HS-5 (cell line): ENCODE measurements around the gene TERB1.
"Not testable (repeated sequence)": the region's sequence is repeated elsewhere in the genome, so short reads cannot be mapped to it uniquely, and the experiment has no call there.

Experiments used
- DNase-seq: peaks from one replicate; pipeline ENCODE4 v3.0.0-alpha.2; 2012; ENCODE audit warnings: low read depth

Gene TERB1

DNA sequence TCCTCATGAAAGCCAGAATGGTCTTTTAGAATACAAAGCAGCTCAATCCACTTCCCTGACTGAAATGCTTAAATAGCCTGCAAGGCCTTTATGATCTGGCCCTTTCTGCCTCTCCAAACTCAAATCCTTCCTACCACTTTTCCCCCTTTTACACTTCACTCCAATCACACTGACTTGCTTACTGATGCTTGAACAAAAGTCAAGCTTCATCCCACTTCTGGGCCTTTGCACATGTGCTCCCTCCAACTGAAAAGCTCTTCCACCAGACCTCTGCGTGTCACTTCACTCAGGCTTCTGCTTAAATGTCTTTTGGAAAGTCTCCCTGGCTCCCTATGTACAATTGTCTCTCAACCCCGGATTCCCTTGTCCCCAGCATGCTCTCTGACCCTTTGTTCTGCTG is 13.3 kb upstream of the TERB1 start:
- no peak for DNase-seq

DNA sequence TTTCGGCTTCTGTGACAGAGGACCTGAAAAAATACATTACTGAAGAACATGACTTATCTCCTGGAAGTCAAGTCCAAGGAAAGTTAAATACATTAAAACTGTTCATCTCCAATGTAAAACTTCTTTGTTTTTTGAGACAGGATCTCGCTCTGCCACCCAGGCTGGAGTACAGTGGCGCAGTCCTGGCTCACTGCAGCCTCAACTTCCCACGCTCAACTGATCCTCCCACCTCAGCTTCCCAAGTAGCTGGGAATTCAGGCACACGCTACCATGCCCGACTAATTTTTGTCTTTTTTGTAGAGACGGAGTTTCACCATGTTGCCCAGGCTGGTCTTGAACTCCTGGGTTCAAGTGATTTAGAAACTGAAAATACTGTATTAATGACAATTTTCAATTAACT is 9.7 kb upstream of the TERB1 start:
- no peak for DNase-seq

DNA sequence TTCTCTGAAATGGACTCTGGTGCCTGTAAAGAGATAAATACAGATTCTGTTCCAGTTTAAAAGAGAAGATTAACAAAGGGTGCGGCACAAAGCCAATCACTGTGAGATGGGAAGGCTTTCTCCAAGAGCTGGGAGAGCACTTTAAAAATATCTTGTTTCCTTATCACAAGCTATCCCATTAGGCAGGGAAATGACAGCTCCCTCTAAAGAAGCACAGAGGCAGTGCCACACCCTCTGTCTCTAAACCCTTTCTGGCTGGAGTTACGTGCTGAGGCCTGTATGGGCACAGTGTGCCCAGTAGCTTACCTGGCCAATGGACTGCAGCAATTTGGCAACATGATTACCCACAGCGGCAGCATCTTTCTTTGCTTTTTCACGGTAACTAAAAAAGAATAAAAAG is 9.0 kb upstream of the TERB1 start:
- no peak for DNase-seq

DNA sequence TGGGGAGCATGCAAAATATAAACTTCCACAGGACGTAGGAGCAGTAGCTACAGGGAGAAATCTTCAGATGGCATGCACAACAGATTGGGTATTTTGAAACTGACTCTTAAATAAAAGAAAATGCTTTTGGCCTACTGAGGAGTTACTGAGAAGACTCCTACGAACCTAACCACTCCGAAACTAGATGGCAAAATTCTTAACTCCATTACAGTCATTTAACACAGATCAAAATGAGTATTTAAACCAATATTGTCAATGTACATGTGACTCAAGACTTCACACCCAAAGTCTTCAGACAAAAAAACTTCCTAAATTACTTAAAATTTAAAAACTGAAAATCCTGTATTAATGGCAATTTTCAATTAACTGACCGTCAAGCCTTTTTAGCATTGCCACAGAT is 8.4 kb upstream of the TERB1 start:
- DNase-seq = no peak

DNA sequence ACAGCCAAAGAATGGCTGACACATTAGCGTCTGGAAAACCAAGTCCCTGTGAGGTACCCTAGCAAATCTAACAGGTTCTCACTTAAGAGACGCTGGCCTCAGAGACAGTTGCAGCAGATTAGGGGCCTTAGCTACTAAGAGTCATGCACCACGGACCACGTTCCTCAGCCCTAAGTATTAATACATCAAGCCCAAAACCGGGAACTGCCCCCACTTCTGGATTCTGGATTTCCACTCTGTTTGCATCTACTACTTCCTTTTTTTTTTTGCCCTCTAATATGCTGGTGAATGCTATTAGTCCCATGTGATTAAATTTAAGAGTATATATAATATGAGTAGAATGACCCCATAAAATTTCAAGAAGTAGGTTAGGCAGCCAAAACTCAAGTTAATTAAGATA is 775 bp upstream of the TERB1 start:
- no peak for DNase-seq

DNA sequence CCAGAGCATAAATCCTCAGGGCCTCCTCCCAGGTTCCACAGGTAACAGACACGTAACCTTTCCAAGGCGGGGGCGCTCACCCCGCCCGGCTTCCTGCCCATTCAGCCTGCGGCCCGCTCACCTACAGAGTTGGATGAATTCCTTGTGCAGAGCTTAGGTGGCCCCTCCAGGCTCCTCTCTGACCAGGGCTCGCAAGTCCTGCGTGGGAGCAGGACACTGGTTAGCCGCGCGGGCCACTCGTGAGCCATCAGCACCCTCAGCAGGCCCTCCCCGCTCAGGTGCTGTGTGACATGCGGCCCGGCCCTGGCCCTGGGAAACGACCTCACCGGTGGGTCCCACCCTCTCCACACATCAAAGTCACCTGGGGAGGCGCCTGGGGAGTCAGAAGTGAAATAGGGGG is 528 bp downstream of the TERB1 start:
- no peak for DNase-seq

DNA sequence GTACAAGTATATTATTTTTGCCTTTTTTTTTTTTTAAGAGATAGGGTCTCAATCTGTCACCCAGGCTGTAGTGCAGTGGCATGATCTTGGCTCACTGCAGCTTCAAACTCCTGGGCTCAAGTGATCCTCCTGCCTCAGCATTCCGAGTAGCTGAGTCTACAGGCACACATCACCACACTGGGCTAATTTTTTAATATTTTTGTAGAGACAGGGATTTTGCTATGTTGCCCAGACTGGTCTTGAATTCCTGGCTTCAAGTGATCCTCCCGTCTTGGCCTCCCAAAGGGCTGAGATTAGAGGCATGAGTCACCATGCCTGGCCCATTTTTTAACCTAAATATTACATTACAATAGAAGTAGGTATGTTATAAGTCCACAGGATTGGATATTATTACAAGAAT is 3.2 kb downstream of the TERB1 start:
- peak; percentile 8 for DNase-seq

DNA sequence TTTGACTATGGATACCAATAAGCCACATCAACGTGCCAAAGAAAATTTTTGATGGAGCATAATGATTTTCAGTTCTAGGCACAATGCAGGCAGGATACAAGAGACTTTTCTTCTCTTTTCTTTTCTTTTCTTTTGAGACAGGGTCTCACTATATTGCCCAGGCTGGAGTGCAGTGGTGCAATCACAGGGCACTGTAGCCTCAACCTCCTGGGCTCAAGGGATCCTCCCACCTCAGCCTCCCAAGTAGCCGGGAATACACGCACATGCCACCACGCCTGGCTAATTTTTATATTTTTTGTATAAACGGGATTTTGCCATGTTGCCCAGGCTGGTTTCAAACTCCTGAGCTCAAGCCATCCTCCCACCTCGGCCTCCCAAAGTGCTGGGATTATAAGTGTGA is 7.4 kb downstream of the TERB1 start:
- DNase-seq = not testable (repeated sequence)

DNA sequence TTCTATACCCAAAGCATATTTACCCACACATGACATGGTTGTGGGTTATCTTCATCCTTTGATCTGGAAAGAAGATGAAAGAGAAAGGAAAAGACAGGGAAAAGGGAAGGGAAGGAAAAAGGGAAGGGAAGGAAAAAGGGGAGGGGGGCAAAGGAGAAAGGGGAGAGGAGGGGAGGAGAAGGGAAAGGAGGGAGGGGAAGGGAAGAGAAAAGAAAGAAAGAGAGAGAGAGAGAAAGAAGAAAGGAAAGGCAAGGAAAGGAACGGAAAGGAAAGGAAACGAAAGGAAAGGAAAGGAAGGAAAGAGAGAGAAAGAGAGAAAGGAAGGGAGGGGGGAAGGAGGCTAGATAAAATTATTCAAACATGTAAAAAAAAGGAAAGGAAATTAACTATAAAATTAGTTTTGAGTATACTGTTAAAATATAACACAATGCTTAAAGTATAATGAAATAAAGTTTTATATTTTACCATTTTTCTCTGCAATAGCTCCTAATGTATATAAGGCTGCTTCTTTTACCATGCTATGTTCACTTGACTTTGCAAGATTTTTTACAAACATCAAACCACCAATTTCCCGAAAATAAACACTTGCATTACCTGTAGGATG is 11.2 kb downstream of the TERB1 start:
- no peak for DNase-seq

DNA sequence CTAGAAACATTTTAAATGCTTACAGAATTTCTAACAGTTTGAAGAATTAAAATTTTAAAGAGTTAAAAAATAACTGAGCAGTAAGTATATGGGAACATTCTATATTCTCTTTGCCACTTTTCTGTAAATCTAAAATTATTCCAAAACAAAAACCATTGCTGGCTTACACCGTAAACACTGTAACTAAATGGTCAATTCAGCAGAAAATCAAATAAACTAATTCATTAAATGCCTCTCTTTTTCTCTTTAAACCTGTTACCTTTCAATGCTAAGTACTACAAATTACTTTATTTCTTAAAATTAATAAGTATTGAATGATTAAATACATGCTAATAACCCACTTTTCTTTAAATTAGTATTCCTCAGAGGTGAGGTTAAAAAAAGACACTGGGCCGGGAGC is 14.0 kb downstream of the TERB1 start:
- DNase-seq = no peak

DNA sequence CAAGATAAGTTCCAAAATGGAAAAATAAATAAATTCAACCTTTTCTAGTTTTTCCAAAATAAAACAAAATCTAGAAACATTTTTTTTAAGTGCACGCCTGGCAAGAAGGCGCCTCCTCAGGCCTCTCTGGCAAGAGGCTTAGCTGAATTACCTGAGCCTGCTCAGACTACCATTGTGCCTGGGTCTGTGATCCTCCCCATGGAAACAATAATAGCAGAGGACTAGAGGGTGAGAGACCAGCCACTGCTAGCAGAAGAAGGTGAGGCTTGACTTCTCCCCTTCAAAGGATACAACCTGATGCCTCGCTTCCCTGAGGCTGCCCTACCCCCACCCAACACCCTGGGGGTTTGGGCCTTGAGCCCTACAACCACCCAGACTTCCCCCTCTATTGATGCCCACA is 14.8 kb downstream of the TERB1 start:
- DNase-seq = no peak

DNA sequence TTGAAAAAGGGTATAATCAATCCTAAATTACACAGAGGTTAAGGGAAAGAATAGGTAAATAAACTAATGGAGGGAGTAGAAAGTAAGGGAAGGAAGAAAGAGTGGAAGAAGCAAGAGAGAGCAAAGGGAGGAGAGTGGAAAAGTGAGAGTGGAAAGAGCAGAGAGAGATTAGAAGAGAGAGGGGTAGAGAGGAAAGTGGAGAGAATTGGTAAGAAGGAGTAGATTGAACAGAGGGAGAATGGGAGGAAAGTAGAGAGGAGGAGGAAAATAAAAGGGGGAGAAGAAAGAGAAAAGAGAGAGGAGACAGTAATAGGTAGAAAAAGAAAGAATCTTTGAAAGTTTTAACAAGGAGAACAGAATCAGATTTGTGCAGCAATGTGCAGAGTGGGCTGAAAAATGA is 24.9 kb downstream of the TERB1 start:
- DNase-seq = no peak

DNA sequence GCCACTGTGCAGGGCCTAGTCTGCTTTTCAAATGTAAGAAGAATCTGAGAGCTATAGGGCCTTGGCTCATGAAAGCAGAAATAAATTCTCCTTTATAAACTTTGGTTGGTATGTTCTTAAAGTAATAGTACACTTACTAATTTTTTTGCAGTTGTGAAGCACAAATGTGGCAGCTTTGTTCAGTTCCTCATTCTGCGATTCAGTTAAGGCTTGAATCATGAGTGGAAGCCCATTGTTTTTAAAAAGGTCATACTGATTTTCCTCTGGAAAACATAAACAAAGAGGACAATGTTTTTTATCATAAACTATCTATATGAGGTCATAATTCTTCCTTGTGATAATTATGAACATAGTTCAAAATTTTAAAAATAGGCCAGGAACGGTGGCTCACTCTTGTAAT is 26.4 kb downstream of the TERB1 start:
- DNase-seq = no peak

DNA sequence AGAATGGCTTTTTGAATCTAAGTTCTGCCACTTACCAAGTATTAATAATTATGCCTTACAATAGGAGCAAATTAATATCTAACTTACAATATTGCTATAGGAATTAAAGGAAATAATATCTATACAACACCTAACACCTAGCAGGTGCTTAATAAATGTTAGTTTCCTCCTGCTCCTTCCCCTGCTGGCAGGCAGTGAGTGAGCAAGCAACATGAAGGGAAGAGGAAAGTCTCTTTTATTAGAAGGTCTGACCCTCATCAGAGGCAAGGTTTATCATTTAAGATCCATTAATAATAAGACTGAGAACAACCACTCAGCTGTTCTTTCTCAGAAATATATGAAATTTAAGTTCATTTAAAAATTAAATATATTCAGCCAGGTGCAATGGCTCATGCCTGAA is 43.3 kb downstream of the TERB1 start:
- no peak for DNase-seq

DNA sequence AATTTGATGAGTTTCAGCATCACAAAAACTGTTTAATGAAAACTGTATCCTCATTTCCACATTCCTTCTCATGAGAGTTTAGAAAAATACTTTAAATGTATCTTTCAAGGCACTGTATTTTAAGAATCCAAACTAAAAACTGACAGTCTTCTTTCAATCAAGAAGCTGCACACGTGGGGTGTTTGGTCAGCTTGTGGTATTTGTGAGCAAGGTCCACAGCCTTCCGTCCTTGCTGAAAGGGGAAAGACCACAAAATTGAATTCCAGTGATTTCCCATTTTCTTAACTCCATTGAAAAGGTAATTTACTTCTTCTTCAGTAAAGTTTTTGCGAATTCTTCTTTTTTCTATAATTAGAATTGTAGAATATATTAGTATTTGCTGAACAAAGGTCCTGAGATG is 46.6 kb downstream of the TERB1 start:
- DNase-seq = no peak

DNA sequence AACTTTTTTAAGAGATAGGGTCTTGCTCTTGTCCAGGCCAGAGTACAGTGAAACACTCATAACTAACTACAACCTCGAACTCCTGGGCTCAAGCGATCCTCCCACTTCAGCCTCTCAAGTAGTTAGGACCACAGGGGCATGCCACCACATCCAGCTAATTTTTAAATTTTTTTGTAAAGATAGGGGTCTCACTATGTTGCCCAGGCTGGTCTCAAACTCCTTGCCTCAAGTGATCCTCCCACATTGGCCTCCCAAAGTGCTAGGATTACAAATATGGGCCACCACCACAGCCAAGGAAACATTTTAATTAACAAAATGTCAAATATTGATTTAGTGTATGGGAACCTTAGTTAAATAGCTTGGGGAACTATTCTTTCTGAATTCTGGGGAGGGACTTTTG is 47.2 kb downstream of the TERB1 start:
- DNase-seq = no peak

DNA sequence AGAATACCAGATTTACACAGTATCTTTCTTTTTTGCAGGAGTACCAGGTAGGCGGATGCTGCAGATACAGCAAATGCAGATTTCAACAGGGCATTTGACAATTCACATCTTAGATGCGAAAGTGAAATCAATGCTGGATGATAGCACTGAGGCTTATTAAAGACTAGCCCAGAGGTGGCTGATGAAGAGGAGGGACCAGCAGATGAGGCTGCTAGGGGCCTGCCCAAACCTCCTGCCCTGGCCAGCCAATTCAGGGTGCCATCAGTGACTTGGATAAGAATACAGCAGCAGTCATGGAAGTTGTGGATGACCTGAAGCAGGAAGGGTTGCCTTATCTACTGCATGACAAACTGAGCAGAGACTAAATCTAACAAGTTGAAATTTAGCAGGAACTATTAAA is 48.4 kb downstream of the TERB1 start:
- DNase-seq = no peak

DNA sequence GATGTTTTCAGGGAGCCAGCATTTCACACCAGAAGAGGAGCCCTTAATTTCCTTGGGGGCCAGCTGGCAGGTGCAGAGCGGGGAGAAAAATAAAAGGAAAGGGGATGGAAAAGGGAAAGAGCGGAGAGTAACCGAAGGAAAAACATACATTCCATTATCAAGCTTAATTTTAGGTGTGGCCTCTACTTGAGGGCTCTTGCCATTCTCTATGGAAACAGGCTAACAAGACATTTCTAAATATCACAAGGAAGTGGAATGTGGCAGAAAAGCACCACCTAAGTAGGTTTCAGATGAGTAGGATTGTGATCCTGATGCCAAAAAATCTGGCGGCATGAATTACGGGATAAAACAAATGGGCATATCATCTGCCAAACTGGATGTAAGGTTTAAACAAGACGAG is 49.0 kb downstream of the TERB1 start:
- no peak for DNase-seq

DNA sequence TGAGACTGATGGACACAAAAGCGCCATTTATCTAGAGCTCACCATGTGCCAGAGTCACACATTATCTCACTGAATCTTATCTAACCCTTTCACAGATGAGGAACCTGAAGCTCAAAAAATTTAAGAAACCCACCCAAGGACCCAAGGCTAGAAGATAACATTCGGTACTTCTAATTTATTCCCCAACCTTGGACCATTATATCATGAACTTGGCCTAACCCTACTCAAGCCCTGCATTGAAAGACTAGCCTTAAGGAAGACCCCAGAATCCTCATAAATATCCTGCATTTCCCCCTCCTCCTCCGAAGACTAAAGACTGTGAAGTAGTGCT is 49.4 kb downstream of the TERB1 start:
- DNase-seq = no peak

DNA sequence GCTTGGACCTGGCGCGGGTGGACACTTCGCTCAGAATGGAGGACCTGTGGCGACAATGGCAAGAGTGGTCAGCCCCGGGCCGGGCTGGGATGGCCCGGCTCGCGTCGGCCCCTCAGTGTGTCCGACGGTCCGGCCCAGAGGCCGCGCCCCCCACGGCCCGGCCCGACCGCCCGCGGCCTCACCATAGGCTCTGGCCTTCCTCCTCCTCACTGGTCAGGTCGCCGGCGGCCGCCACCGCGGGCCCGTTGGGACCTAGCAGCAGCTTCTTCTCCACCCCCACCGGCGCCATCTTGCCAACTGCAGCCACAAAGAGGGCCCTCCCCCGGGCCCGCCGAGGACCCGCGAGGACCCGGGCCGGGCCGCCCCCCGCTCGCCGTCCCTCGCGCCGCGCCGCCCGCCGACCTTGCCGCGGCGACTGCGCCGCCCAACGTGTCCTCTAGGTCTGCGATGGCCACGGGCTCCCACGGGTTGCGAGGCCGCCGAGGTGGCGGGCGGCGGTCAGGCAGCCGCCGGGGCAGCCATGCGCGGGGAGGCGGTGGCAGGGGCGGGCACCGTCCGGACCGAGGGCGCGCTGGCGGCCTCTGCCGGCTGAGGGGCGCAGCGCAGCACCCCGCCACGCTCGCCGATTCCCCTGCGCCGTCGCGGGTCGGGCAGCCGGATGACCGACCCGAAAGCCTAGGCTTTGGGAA is 49.9 kb downstream of the TERB1 start, which contains the start of gene DYNC1LI2:
DYNC1LI2 (minus strand) TSS at position 307 of the 689 bp plus-strand sequence; CDS start at position 289, 18 bp downstream.
- no peak for DNase-seq

DNA sequence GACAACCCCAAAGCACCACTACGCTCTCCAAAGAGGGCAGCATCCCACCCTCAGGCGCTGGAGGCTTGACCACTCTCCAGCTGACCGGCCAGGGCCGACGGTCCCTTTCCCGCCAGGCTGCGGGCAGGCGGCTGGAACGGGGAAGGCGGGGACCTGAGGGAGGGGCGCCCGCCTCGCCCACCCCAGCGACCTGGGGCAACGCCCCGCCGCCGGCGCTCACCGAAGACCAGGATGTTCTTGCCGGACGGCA is 50.4 kb downstream of the TERB1 start:
- no peak for DNase-seq

DNA sequence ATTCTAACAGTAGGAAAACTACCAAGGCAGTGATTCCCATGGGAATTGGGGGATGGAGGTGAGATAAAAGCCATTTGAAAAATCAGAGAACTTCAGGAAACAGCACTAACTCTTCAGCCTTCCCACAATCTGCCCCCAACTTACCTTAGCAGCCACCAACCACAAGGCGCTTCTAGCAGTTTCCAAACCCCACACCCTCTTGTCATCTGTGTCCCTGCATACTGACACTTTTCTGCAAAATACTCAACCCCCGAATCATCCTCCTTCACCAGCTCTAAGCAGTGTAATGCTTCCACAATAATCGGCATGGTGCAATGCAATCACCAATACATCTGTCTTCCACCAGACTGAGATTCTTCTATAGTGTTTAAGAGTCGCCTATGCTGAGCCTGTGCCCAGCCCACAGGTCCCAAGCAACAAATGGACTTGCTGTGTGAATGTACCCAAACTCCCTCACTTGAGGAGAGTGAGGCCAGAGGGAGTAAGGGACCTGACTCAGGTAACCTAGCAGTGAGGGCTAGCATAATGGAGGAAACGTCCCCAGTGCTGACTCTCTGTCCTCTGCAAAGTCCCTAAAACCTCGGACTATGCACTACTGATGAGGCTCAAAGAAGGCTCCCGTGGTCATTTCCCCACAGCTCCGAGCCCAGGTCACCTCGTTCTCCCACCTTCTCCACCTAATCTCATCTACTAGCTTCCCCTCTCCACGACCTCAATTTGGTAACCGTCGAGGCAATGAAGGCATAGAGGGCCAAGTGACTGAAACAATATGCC is 50.9 kb downstream of the TERB1 start:
- no peak for DNase-seq

DNA sequence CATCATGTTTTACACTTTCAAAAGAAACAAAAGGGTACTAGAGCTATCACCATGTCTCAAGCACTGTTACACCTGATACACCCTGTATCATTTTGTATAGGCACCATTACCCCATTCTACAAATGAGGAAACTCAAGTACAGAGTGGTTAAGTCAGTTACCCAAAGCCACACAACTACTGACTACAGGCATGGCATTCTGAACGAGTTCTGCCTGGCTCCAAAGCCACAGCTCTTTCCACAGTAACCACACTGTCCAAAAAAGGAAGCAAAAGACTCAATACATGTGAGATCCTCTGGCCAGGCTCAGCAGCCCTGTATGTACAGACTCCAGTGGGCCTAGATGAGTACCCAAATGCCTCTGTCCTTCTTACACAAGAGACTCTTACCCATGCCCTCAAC is 54.7 kb downstream of the TERB1 start:
- DNase-seq = no peak

DNA sequence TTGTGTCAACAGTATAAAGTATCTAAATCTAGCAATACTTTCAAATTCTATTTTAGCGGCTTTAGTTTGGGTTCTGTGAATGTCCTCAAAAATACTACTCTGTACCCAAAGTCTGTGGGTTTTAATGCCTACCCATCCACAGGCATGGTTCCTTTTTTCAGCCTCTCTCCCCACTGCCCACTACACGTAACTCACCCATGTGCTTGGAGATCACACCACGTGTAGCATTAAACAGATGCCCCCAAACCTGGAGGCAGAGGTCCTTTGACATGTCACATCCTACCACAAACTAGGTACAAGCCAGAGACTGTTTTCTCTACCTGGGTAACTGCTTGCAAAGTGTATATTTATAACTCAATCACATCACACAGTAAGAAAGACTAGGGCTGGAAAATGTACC is 55.3 kb downstream of the TERB1 start:
- no peak for DNase-seq
